Measurements from ENCODE around the gene KCNK1. TPM values are rescaled to one million over a fixed set of nuclear protein-coding genes. Genes with fewer than 3 reads are reported as not detected.

KCNK1 gene
- polyA plus RNA-seq, 4 donors, result 7.2 to 9.2 (median 7.7) TPM

DNA sequence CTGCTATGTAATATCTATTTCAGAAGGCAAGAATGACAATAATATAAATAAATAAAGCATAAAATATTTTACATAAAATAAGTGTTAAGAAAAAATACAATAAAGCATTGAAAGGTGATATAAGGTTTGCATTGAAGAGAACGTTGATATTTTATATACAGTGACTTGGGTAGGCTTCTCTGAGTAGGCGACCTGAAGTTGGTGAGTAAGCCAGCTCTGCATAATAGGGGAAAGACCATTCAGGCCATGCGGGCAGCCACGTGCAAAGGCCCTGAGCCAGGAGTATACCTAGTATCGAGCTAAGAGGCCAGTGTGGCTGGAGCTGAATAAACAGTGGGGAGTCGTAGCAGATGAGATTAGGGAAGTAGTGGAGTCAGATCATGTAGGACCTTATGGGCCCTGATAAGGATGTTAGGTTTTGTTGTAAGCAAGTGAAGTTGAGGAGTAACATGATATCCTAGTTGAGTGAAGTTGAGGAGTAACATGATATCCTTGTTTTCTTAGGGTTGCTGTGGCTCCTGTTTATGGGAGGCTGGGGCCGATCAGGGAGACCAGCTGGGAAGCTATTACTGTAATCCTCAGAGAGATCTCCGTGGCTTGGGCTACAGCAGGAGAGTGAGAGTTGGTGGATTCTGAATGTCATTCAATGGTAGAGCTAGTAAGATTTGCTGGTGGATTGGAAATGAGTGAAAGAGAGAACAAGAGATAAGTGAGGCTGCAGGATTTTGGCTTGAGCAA lies 22.0 kb downstream of the KCNK1 start:
- DNase-seq (ENCODE audit: low read depth in 4 of 4, low spot score in 3 of 4), result no peak

DNA sequence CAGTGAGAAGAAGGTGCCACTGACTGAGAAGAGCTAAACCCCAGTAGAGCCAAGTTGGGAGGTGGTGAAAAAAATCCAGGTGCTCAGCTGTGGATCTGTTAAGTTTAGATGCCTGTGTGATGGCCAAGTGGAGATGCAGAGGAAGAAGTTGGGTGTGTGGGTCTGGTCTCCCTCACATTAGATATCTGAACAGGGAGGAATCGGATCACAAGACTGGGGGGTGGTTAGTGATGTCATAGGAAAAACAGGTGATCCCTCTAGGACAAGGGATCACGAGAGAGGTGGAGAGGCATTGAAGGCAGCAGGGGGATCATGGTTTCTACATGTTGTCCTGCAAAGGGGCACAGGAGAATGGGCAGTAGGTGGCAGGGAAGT lies 22.6 kb downstream of the KCNK1 start:
- no peak for DNase-seq (ENCODE audit: low read depth in 4 of 4, low spot score in 3 of 4)

DNA sequence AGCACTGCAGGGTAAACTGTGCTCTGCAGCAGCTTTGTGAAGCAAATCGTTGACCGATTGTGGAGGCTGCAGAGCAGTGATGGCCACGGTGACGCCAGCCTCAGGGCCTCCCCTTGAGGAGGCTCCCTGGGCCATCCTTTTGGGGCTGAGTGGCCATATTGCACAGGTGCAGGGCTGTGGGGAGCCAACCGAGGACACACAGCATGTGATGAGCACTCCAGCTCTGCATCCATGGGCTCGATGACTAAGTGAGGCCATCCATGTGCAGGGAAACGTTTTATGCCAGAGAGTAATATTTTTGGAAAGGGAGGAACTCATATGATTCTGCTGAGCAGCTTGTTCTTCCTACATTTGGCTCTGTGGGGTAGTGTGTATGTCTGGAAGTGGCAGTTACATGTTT lies 24.6 kb downstream of the KCNK1 start:
- no peak for DNase-seq (ENCODE audit: low read depth in 4 of 4, low spot score in 3 of 4)

DNA sequence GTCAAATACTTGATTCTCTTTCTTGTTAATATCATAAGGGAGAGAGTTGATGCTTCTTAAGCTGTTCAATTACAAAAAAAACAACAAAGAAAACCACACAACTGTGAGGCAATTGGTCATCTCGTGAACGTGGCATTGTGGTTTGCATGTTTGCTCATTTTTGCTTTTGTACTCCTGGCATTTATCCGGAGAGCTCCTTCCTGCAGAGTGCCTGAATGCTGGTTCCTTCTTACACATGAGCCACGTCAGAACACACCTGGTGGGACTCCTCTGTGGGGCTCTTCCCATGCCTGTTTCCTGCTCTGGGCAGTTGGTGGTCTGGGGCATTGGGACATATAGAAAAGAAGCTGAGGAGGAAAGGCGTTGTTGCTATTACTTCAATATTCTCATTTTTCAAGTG lies 25.7 kb downstream of the KCNK1 start:
- no peak for DNase-seq (ENCODE audit: low read depth in 4 of 4, low spot score in 3 of 4)

DNA sequence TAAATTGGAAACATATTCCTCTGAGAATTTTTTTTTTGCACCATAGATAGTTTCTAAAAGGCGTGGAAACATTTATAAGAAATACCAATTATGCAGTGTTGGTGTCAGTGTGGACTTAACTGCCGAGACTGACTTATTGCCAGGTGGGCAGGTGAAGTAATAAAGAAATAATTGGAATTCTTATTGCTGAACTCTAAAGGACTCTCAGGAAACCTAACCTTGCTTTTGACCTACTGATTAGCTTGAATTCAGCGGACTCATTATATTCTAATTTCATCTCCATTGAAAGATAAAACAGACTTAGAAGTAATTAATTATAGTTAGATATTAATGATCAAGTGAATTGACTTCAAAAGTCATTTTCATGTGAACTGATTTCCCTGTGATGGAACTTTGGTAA lies 26.3 kb downstream of the KCNK1 start:
- DNase-seq (ENCODE audit: low read depth in 4 of 4, low spot score in 3 of 4), result no peak

DNA sequence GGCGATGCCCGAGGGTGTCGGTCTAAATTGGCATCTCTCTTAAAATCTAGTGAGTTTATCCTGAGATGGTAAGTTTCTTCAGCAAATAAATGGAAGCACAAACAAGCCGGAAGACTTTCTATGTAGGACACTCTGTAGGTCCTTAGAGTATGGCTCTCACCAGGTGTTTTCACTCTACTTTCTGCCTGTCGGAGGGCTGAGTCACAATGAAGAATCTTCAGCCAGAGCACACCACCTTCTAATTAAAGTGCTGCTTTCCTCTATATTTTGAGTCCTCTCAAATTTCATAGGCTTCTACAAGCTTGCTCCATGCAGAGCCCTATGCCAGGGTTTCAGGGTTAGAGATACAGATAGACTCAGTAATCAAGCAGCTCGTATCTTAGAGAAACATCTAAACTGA lies 27.1 kb downstream of the KCNK1 start:
- no peak for DNase-seq (ENCODE audit: low read depth in 4 of 4, low spot score in 3 of 4)

DNA sequence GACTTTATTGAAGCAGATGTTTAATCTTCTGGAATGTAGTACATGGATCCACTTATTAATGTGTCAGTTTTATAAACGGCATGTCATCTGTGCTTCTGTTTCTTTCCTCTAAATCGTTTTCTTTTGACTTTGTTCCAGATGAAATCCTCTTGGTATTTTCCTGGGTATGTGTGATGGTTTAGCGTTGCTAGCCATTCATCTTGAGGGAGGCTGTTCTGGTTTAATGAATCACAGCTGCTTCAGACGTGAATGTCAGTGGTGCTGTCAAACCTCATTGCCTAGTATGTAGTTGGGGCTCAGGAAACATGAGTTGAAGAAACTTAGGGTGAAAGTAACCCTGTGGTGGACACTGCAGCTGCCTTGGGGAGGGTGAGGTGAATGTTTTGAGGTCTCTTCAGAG lies 33.2 kb downstream of the KCNK1 start:
- no peak for DNase-seq (ENCODE audit: low read depth in 4 of 4, low spot score in 3 of 4)

DNA sequence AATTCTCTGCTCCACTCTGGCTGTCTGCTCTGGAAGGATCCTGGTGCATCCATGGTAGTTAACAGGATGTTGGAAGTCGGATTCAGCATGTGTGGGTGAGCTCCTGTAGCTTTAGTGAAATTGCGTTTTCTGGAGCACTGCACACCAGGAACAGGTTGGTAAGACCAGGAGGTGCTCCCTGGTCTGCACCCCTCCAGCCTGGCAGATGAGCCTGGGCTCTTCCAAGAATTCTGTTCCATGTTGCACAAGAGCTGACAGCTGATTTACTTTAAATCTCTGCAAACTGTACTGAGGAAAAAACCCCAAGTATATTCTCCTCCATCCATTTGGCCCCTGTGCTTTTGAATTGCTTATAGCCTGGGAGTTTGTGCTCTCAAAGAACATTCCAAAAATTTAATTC lies 33.7 kb downstream of the KCNK1 start:
- DNase-seq (ENCODE audit: low read depth in 4 of 4, low spot score in 3 of 4), result no peak

DNA sequence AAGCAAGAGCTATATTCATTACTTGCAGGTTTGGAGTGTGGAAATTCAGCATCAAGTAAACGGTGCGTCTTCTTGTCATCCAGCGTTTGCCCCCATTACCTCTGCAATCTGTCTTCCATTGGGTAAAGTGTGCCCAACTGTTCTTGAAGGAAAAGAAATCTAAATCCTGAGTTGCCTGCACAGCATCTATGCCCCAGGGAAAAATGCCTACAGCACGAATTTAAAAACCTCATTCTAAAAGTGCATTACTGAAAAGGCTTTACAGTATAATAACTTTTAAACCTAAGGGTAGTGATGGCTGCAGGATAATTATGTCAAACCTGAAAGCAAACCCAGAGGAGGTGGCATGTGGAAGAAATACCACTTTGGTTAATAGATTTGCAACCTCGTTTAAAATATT lies 37.2 kb downstream of the KCNK1 start:
- no peak for DNase-seq (ENCODE audit: low read depth in 4 of 4, low spot score in 3 of 4)

DNA sequence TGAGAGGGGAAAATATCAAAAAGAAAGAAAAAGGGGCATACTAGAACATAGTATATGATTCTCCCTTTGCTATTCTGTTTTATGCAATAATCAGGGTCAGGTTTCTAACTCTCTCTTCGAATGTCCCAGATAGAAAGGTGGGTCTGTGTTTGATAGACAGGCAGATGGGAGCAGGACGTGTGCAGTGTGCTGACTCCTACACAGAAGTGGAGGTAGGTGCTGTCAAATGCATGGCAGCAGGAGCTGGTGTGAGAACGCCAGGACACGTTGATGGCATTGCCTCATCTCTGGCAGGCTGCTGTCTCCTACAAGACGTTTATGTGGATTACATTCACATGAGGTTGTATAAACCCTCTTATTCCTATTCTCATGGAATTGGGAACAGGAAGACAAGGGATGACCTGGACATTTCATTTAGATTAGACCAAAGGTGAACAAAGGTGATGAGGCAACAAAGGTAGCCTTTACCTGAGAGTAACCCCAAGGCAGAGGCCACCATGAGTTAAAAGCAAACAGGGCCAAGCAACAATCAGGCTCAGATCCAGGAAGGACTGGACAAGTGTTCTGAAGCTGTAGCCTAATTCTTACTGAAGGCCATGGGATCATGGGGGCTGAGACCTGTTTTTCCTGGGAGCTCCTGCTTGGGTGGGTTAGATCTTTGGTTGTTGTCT lies 37.8 kb downstream of the KCNK1 start:
- no peak for DNase-seq (ENCODE audit: low read depth in 4 of 4, low spot score in 3 of 4)

DNA sequence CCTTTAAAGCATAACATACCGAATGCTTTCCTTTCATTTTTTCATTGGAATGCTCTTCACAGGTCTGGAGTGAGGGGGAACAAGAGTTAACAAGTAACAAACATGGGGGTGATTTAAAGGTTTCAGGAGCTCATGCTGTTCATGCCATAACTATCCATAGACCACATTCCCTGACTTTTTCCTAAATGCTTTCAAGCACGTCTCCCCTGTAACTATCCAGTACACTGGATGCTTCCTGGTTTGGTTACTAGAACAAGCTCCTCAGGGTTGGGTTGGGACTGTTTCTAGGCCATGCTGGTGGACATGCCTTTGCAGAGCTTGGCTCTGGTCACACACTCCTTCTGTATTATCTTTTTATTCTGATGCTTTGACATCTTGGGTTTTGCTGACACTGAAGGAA lies 38.6 kb downstream of the KCNK1 start:
- DNase-seq (ENCODE audit: low read depth in 4 of 4, low spot score in 3 of 4), result no peak

DNA sequence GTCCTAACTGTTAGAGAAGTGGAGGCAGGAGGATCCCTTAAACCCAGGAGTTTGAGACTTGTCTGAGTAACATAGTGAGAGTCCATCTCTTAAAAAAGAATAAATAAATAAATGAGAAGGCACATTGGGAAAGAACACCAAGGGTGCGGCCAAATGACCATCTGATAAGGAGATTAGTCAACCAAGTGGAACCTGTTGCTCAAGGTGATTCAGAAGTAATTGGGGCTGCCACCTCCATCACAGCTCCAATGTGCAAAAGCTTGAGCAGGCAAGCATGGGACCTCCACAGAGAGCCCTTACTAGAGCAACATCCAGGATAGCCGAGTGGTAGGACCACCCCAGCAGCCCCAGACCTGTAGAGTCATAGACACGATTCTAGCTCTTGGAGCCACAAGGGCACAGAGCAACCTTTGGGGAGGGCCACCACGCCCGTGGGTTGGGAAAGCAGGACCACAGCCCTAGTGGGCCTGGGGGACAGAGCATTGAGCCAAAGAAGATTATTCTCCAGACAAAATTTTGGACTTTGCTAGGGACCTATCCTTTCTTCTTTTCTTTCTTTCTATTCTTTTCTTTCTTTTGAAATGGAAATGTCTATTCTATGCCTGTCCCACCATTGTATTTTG lies 40.9 kb downstream of the KCNK1 start:
- no peak for DNase-seq (ENCODE audit: low read depth in 4 of 4, low spot score in 3 of 4)

DNA sequence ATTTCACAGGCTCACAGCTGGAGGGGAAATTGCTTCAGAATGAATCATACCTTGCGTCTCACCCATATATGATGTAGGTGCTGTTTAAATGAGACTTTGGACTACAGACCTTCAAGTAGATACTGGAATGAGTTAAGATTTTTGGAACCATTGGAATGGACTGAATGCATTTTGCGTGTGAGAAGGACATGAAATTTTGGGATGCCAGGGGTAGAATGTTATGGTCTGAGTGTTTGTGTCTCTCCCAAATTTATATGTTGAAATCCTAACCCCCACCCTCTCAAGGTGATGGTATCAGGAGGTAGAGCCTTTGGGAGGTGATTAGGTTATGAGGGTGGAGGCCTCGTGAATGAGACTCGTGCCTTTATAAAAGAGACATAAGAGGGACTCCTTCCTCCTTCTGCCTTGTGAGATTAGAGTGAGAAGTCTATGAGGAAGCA lies 41.4 kb downstream of the KCNK1 start:
- DNase-seq (ENCODE audit: low read depth in 4 of 4, low spot score in 3 of 4), result no peak

DNA sequence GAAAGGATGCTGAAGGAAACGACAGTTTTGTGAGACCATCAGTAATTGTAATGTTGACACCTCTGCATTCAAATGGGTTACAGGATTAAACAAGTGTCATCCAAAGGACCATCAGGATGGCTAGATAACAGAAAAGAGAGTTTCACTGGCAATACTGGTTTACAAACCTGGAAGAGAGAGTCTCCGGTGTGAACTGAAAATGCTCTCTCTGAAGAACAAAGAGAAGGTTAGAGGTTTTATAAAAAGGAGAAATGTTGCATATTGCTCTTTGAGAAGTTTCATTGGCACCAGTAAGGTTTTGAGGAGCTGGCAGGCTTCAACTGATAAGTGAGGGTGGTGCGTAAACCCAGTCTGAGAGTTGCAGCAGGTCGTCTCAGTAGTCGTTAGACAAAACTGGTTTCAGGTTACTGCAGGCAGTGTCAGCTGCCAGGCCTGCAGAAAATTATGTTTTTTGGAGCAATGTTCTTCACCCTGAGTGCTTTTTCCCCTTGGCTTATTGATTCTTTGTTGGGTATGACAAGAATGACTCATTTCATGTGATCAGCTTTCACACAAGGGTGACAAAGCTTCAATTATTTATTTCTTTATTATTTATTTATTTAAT lies 42.2 kb downstream of the KCNK1 start:
- no peak for DNase-seq (ENCODE audit: low read depth in 4 of 4, low spot score in 3 of 4)

DNA sequence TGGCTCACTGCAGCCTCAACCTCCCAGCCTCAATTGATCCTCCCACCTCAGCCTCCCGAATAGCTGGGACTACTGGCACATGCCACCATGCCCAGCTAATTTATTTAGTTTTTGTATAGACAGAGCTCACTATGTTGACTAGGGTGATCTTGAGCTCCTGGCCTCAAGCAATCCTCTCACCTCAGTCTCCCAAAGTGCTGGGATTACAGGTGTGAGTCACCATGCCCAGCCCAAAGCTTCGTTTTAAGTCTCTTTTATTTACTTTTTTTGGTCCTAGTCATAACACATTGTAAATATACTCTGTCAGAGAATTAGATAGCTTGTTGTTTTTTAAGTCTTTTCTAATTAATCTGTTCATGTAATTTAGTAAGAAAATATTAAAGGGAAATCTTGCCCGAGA lies 42.8 kb downstream of the KCNK1 start:
- no peak for DNase-seq (ENCODE audit: low read depth in 4 of 4, low spot score in 3 of 4)

DNA sequence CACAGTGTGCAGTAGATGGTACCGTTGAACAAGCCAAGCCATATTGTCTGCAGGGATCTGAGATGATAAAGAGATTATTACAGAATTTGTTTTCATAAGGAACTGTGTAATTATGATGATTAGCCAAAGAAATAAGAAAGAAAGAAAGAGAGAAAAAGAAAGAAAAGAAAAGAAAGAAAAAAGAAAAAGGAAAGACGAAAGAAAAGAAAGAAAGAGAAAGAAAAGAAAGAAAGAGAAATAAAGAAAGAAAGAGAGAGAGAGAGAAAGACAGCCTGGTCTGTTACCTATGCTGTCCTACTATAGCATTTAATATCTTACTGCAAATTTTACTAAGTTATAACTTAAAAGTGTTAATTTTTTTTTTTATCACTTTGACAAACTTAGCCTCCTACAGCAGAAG lies 43.6 kb downstream of the KCNK1 start:
- DNase-seq (ENCODE audit: low read depth in 4 of 4, low spot score in 3 of 4), result no peak

DNA sequence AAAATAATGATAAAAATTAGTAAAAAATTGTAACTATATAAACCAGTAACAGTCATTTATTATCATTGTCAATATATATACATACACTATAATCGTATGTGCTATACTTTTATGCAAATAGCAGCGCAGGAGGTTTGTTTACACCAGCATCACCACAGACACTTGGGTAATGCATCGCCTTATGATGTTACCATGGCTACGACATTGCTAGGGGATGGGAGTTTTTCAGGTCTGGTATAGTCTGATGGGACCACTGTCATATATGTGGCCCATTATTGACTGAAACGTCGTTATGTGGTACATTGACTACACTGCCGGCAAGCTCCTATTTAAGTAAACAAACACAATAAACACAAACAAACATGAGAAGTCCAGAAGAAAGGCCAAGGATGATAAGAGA lies 45.6 kb downstream of the KCNK1 start:
- no peak for DNase-seq (ENCODE audit: low read depth in 4 of 4, low spot score in 3 of 4)

DNA sequence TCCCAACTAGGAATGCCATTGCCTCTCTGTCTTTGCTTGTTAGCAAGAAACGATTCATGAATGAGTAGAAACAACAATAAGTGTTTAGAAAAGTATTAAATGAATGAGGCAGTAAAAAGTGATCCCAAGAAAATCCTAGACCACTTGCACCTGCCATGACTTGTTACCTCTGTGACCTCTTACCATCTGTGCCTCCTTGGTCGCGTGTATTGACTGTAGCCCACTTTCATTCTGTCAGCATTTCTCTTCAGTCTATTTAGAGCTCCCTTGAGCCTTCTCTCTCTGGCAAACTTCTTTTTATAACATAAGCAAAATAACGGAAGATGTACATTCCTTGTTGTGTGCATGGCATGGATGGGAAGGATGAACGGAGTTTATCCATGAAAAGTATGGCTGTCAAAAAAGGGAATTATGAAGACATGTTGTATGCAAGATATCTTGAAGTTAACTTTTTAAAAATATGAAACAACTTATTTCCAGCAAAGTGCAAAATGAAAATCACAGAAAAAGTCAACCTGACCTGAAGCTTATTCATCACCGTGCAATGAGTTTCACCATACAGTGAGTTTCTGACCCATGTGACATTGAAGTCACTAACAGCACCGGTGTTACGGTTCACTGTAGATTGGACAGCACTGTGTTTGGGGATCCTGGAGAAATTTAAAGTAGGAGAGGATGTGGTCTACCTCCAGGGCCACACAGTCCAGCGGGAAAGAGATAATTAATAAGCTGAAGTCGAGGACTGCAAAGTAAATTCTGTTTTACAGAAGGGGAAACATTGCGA lies 47.7 kb downstream of the KCNK1 start:
- DNase-seq (ENCODE audit: low read depth in 4 of 4, low spot score in 3 of 4), result no peak

DNA sequence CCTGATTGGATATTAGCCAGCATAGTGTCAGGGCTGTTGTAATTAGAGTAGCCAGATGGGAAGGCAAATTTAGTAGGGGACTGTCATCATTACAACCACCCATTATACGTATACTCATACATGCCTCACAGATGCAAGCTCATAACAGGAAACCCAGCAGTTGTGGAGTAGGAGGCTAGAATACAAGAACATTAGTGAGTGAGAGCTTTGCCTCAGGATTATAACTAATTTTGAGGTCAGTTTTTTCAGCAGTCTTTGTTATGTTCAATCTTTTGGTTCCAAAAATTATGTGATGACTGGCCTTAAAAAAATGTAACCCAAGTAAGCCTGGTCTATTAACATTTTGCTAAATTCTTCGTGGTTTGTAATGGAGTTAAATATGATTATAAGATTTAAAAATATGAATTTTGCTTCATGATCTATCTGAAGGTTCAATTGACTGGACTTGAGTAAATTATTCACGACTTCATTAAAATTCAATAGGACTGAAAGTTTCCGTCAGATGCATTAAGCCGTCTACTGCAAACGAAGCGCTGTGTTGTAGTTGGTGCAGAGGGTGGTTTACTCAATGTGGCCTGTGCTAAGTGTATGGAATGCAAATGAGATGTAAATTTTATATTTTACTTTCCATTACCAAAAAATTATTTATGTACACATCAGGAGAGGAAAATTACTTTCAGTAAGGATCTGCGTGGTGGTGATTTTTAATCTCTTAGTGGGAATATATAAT lies 48.8 kb downstream of the KCNK1 start:
- DNase-seq (ENCODE audit: low read depth in 4 of 4, low spot score in 3 of 4), result no peak

DNA sequence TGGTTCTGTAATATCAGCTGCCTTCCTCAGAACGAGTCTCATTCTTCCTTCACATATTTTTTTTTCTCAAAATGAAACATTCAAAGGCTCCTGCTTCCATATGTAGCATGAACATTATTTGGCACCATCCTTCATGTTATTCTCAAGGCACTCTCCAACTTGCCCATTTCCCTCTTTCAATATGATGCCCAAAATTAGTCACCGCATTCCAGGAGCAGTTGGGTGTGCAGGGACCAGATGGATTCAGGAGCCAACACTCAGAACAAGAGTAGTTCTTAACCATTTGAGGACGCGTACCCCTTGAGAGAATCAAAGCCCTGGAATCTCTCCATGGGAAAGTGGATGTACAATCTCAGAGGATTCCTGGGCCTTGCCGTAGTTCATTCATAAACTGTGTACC lies 50.3 kb downstream of the KCNK1 start:
- no peak for DNase-seq (ENCODE audit: low read depth in 4 of 4, low spot score in 3 of 4)

Data from right renal pelvis (tissue), 4 donors.